HepG2 (cell line): ENCODE measurements around the gene PNKD. TPM values are rescaled to one million over a fixed set of nuclear protein-coding genes. Genes with fewer than 3 reads are reported as not detected.

Experiments
- ATAC-seq: fragments of 200-7000 bp; cut with Tn5 transposase; 3 replicates; pipeline ENCODE4 v1.9.1; 2020; ENCODE audit warnings: mild to moderate bottlenecking, moderate library complexity
- BruUV-seq: library from RNA; stranded (reverse); fragments of 400-500 nt; replicated peaks from 2 replicates; lab custom pipeline; 2021; lab: Mats Ljungman, UMichigan
- CTCF ChIA-PET: fragments of 300-600 bp; formaldehyde crosslinking; extraction: SDS; loops from one replicate; lab custom pipeline; 2021; ENCODE audit warnings: low total read pairs, inconsistent platforms, low intra/inter-chr PET ratio; lab: Yijun Ruan, JAX
- POLR2A ChIA-PET: fragments of 350-600 bp; sonication (Branson Sonifier 250); formaldehyde crosslinking; loops from one replicate; lab custom pipeline; 2020; ENCODE audit warnings: antibody characterized with exemption, inconsistent platforms; lab: Yijun Ruan, JAX
- DNase-seq: peaks from one replicate; pipeline ENCODE4 v3.0.0-alpha.2; 2015; ENCODE audit warnings: low spot score
- FAIRE-seq: peaks from 3 replicates; lab custom pipeline; 2011; peaks lifted over from hg19 to GRCh38; lab: Jason Lieb, UNC
- H2AFZ ChIP-seq: one replicate; pipeline ENCODE4 v1.6.1; 2011; ENCODE audit warnings: low read length, inconsistent platforms
- H3K27ac ChIP-seq: fragments of 300-600 bp; 3 replicates; pipeline ENCODE4 v1.8.0; 2011; ENCODE audit warnings: mixed run types, mild to moderate bottlenecking, mixed read lengths, low read length, inconsistent platforms; ENCODE audit not compliant: insufficient read depth; ENCODE audit errors: extremely low read length
- H3K27me3 ChIP-seq, 2 experiments: fragments of 200-600 bp in 1 of 2; 2 replicates in 1 of 2; 3 replicates in 1 of 2; pipeline versions ENCODE4 v1.6.0 to v1.8.0; 2011; ENCODE audit warnings: low read length in 2 of 2, mild to moderate bottlenecking in 2 of 2, moderate library complexity in 2 of 2, inconsistent platforms in 1 of 2; ENCODE audit not compliant: insufficient read depth in 2 of 2, control insufficient read depth in 1 of 2
- H3K36me3 ChIP-seq, 2 experiments: fragments of 200-600 bp in 1 of 2; replicated peaks in 1 of 2; 2 replicates in 1 of 2; 3 replicates in 1 of 2; pipeline versions ENCODE4 v1.5.1 to v1.8.0; 2011; ENCODE audit warnings: low read length in 2 of 2, inconsistent platforms in 1 of 2; ENCODE audit not compliant: insufficient read depth in 2 of 2, control insufficient read depth in 1 of 2
- H3K4me1 ChIP-seq: 2 replicates; pipeline ENCODE4 v1.5.1; 2012; ENCODE audit warnings: low read length, inconsistent platforms; ENCODE audit not compliant: insufficient read depth
- H3K4me2 ChIP-seq: 2 replicates; pipeline ENCODE4 v1.6.0; 2011; ENCODE audit warnings: low read depth, low read length, inconsistent platforms
- H3K4me3 ChIP-seq, 3 experiments: fragments of 200-600 bp in 1 of 3; sonication (generic), shearing (Covaris generic) in 1 of 3; replicated peaks in 1 of 3; 2 replicates each; pipeline ENCODE4 v1.5.1; 2011 to 2016; ENCODE audit warnings: low read length in 3 of 3, inconsistent platforms in 2 of 3, low read depth in 2 of 3, mild to moderate bottlenecking in 2 of 3, control low read depth in 1 of 3, mixed read lengths in 1 of 3; ENCODE audit not compliant: insufficient read depth in 1 of 3
- H3K79me2 ChIP-seq: one replicate; pipeline ENCODE4 v1.6.1; 2011; ENCODE audit warnings: low read length, inconsistent platforms; ENCODE audit not compliant: insufficient read depth
- H3K9ac ChIP-seq: 2 replicates; pipeline ENCODE4 v1.6.0; 2011; ENCODE audit warnings: mild to moderate bottlenecking, low read depth, low read length, inconsistent platforms; ENCODE audit not compliant: insufficient read depth
- H3K9me3 ChIP-seq: 2 replicates; pipeline ENCODE4 v1.5.1; 2012; ENCODE audit warnings: mild to moderate bottlenecking, low read length
- H4K20me1 ChIP-seq: 2 replicates; pipeline ENCODE4 v1.6.0; 2011; ENCODE audit warnings: inconsistent platforms, mild to moderate bottlenecking, low read length, moderate library complexity; ENCODE audit not compliant: insufficient read depth
- ARHGAP35 ChIP-seq: sonication (generic); formaldehyde crosslinking; IDR thresholded peaks from 2 replicates; pipeline ENCODE4 v1.9.0; 2022; ENCODE audit warnings: mild to moderate bottlenecking, inconsistent platforms, moderate library complexity, missing genetic modification reagents, borderline replicate concordance
- ATF2 ChIP-seq: sonication (generic); formaldehyde crosslinking; IDR thresholded peaks from 2 replicates; pipeline ENCODE4 v1.4.0; 2020; ENCODE audit warnings: missing genetic modification reagents
- HINFP ChIP-seq: sonication (generic); formaldehyde crosslinking; IDR thresholded peaks from 2 replicates; pipeline ENCODE4 v1.4.0; 2020; ENCODE audit warnings: low read depth, mild to moderate bottlenecking, missing genetic modification reagents
- HNF4A ChIP-seq: sonication (generic); formaldehyde crosslinking; IDR thresholded peaks from 2 replicates; pipeline ENCODE4 v1.4.0; 2020; ENCODE audit warnings: missing genetic modification reagents
- KAT7 ChIP-seq: IDR thresholded peaks from 2 replicates; pipeline ENCODE4 v1.6.1; 2018; ENCODE audit warnings: borderline replicate concordance, missing compliant biosample characterization
- KDM2A ChIP-seq: sonication (generic); formaldehyde crosslinking; IDR thresholded peaks from 2 replicates; pipeline ENCODE4 v1.4.0; 2020; ENCODE audit warnings: low read depth, missing genetic modification reagents, borderline replicate concordance
- KLF12 ChIP-seq: sonication (generic); formaldehyde crosslinking; IDR thresholded peaks from 2 replicates; pipeline ENCODE4 v1.4.0; 2020; ENCODE audit warnings: missing genetic modification reagents, borderline replicate concordance
- NCOA1 ChIP-seq: sonication (generic); formaldehyde crosslinking; IDR thresholded peaks from 2 replicates; pipeline ENCODE4 v1.9.0; 2021; ENCODE audit warnings: missing genetic modification reagents
- ZBTB2 ChIP-seq: sonication (generic); formaldehyde crosslinking; IDR thresholded peaks from 2 replicates; pipeline ENCODE4 v1.8.0; 2022; ENCODE audit warnings: low read depth, missing genetic modification reagents
- ZNF121 ChIP-seq: sonication (generic); formaldehyde crosslinking; IDR thresholded peaks from 2 replicates; pipeline ENCODE4 v1.5.0; 2020; ENCODE audit warnings: mild to moderate bottlenecking, missing genetic modification reagents
- ZNF280D ChIP-seq: sonication (generic); formaldehyde crosslinking; IDR thresholded peaks from 2 replicates; pipeline ENCODE4 v1.5.1; 2020; ENCODE audit warnings: mild to moderate bottlenecking, missing genetic modification reagents
- ZNF704 ChIP-seq: sonication (generic); formaldehyde crosslinking; IDR thresholded peaks from 2 replicates; pipeline ENCODE4 v1.8.1; 2023; ENCODE audit warnings: mild to moderate bottlenecking, inconsistent platforms, moderate library complexity, missing genetic modification reagents, borderline replicate concordance
- WGBS: methylation state at CpG from one replicate; pipeline ENCODE4 v1.1.6; 2017; ENCODE audit warnings: low lambda C conversion rate; 5-methylcytosine and 5-hydroxymethylcytosine counted together
- in situ Hi-C: cut with HindIII; loops from 2 replicates; pipeline ENCODE4 v1.10.0; 2017; ENCODE audit warnings: low pct_unique_long_range_greater_than_20kb; ENCODE audit not compliant: extremely low pct_ligation_motif_present
- intact Hi-C: fragments of 100-400 bp; cut with micrococcal nuclease; formaldehyde crosslinking; loops from one replicate; pipeline ENCODE4 v1.10.0; 2022; ENCODE audit not compliant: unreplicated experiment
- polyA plus RNA-seq, 8 experiments: library from polyadenylated mRNA; depleted of rRNA in 3 of 8; stranded (reverse) in 7 of 8; unstranded in 1 of 8; fragments of >200 nt; fragmentation: Illumina TruSeq in 4 of 8; extraction: Trizol in 4 of 8; gene quantifications; 2 replicates each; pipeline versions ENCODE4 v1.2.1 to v1.2.3, GENCODE V29; 2011 to 2016; ENCODE audit warnings: low read depth in 4 of 8, missing spikeins in 1 of 8, mixed read lengths in 1 of 8; ENCODE audit not compliant: insufficient read depth in 1 of 8
- total RNA-seq, 5 experiments: library from RNA; depleted of rRNA; stranded (reverse); fragments of >200 nt; fragmentation: Illumina TruSeq; extraction: Trizol; gene quantifications; 2 replicates each; pipeline ENCODE4 v1.2.3, GENCODE V29; 2016; ENCODE audit warnings: low read depth in 1 of 5

Gene PNKD
- total and polyA plus RNA-seq, 2 of the 13 experiments (the other 11 are each of a cell fraction or from before 2014, with no cell fraction given): 55.9 to 80.4 TPM

- H3K27ac ChIP-seq: no peak overlapping the region
- ChIA-PET CTCF (interaction anchor here (1.7 kb wide), 1 partner anchor 51 kb away, joined by 4 read pairs; the partner anchor contains the start of gene CATIP), POLR2A (no interaction called here)
- H3K4me3 ChIP-seq: no peak overlapping the region
- no peak overlapping the region for H3K4me2 ChIP-seq
- FAIRE-seq (no peak), ATAC-seq (no peak), DNase-seq (no peak)
- no peak overlapping the region for H3K9ac ChIP-seq
- in situ Hi-C loops (no loop called here), intact Hi-C loops (no loop called here)
- BruUV-seq: no TSS peak
- H3K9me3 ChIP-seq: no peaks in the 10 kb centered on the region
- no peak overlapping the region for H2AFZ ChIP-seq
- H3K36me3 ChIP-seq: no peaks in the 10 kb centered on the region
- peaks cover 55% of the 10 kb centered on the region for H3K4me1 ChIP-seq
- H3K27me3 ChIP-seq: 0 out of 5 replicates have a peak, but pooled peaks cover 0 to 3% of the 10 kb centered on the region in 2 experiments
- no peaks in the 10 kb centered on the region for H4K20me1 ChIP-seq
- TF ChIP-seq ZBTB2 (CRISPR knock-in tag): no peak
- no peak for TF ChIP-seq KDM2A (CRISPR knock-in tag)
- 0 out of 2 replicates have a peak, but pooled peaks have one; percentile 1 for TF ChIP-seq NCOA1 (CRISPR knock-in tag)
- TF ChIP-seq ZNF704 (CRISPR knock-in tag): no peak
- no peak for TF ChIP-seq HNF4A (CRISPR knock-in tag)
- TF ChIP-seq ZNF121: peak; percentile 54; the same call in 1 of the 2 replicates
- no peak for TF ChIP-seq KAT7
- no peak for TF ChIP-seq HINFP
- TF ChIP-seq ATF2 (CRISPR knock-in tag): no peak
- TF ChIP-seq ZNF280D (CRISPR knock-in tag): no peak
- TF ChIP-seq ARHGAP35 (CRISPR knock-in tag): no peak
- TF ChIP-seq KLF12 (CRISPR knock-in tag): no peak
- H3K79me2 ChIP-seq: no peaks in the 10 kb centered on the region
- WGBS: 51% methylated on average over 5 of the region's 5 CpGs
Measured at GRCh38 chr2:218305383-218305782, 35.1 kb downstream of the PNKD start.
